HG03097 (cell line): ENCODE results near the gene ARHGAP4.

Experiments used
- ATAC-seq: cut with Tn5 transposase; IDR thresholded peaks from one replicate; pipeline ENCODE4 v1.9.1; 2021; ENCODE audit not compliant: unreplicated experiment, low FRiP score

Gene ARHGAP4

GRCh38 chrX:153947009-153947769, 21.1 kb upstream of the ARHGAP4 start:
- peak; percentile 70 for ATAC-seq

DNA sequence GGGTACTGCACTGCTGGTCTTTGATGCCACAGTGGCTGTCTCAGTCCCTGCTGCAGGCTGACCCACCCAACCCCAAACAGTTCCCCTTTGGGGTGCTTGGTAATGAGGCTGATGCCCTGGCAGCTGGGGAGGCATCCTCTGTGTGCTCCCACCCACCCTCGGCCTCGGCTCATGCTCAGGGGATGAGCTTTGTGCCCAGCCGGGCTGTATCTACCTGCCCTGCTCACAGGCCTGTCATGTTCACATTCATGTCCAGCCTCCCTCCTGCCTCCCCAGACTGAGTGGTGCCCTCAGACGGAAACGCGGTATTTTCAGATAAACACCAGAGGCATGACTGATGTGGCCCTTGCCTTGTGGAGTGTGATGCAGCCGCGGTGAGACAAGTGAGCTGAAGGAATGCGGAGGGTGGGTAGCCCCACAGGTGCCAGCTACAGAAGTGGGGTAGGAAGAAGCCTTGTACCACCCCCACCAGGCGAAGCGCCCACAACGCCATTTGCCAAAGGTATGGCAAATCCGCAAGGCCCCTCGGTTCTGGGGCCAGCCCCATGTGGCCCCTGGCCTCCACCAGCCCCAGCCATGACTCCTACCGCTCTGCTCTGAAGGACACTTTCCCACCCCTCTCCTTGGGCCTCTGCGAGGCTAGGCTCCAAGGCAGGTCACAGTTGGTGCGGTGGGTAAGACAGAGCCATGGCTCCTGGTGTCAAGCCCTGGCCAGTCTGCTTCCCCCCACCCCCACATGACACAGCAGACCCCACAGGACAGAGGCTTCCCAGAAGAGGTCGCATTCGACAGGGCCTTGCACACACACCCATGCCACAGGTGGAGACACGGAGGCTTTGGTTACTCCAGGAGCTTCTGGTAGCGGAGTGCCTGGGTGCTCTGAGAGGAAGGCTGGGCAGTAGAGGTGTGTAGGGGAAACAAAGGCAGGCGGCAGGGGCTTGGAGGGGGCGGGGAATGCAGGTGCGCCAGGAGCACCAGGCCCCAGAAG, 20.2 kb upstream of the ARHGAP4 start:
- no peak for ATAC-seq

- ATAC-seq, result no peak
Measured at GRCh38 chrX:153944800-153945150, 18.7 kb upstream of the ARHGAP4 start.

DNA sequence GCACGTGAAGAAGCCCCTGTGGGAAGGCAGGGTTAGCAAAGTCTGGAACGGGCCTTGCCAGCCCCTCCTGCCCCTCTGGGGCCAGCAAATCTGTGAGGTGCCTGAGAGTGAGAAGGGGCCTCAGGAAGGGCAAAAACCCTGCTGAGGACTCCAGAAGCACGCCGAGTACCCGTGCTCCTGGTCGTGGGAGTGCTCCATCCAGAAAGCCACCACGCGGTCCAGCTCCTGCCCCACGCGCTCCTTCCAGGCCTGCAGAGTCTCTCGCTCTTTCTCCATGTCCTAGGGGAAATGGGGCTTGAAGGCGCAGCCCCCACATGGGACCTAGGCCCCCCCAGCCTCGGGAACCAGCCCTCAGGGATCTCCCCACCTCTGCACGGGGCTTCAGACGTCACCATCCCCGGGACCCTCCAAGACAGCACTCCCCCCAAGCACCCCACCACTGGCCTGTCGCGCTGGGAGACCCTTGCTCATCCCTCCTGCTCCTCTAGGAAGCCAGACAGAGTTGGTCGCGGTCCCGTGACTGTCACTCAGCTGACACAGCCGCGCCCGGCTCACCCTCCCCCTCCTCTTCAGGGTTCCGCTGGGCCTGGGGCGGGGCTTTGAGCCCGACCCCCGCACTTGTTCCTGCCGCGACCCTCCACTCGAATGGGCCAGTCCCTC, 18.2 kb upstream of the ARHGAP4 start, which contains the start of gene RENBP:
RENBP (minus strand) TSS at position 504 of the 660 bp plus-strand sequence; CDS start at position 471, 33 bp downstream.
- no peak for ATAC-seq

- ATAC-seq, result no peak
Measured at GRCh38 chrX:153941336-153942252, 15.5 kb upstream of the ARHGAP4 start.

DNA sequence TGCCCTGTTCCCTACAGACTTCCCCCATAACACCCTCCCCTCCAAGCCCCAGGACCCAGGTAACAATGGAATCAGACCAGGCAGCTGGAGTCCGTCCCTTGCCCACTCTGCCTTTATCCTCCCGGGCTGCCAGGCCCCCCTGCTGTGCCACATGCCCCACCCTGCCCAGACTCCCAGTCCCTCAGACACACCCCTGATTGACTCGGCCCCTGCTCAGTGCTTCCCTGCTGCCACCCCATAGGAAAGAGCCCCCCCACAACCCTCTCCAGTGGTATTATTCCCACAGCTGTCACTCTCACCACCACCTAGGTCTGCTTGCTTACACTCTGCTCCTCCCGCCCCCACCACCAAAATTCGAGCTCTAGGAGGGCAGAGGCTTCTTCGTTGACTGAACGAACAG, 13.5 kb upstream of the ARHGAP4 start:
- no peak for ATAC-seq

- ATAC-seq, result no peak
Measured at GRCh38 chrX:153938226-153938786, 12.2 kb upstream of the ARHGAP4 start.

DNA sequence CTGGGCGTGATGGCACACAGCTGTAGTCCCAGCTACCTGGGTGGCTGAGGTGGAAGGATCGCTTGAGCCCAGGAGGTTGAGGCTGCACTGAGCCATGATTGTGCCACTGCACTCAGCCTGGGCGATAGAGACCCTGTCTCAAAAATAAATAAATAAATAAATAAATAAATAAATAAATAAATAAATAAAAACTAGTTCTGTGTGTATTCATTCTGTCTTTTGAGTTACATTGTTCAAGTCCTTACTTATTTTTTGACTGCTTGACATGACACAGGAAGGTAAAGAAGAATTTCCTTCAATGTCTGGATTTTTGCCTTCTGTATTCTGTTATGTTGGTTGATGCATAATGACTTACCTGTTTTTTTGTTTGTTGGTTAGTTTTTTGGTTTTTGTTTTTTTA, 11.0 kb upstream of the ARHGAP4 start:
- ATAC-seq, result no peak

DNA sequence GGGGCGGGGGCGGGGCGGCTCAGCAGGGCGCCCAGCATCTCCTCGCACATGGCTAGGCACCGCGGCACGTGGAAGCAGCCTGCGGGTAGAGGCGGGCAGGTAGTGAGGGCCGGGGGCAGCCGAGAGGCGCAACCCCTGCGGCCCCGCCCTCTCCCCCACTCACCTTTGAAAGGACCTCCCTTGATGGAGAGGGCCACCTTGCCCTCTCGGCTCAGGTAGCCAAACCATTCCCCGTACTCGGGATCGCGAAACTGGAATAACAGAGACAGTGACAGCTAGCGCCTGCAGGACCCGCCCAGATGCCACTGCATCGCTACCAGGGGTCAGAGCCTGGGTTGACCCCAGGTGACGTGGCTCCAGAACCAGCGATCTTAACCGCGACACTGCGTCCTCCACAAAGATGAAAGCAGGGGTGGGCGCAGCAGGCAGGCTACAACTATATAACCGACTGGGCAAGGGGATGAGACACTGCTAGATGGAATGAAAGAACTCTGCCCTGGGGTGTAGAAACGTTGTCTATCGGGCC, 9.3 kb upstream of the ARHGAP4 start:
- ATAC-seq, result peak; percentile 6

GRCh38 chrX:153934762-153935325, 8.8 kb upstream of the ARHGAP4 start, which contains the start of gene NAA10:
NAA10 (minus strand) TSS chrX:153935037; CDS start chrX:153934904, 133 bp downstream.
- peak; percentile 70 for ATAC-seq

GRCh38 chrX:153934148-153934761, 8.2 kb upstream of the ARHGAP4 start:
- peak; percentile 9 for ATAC-seq

DNA sequence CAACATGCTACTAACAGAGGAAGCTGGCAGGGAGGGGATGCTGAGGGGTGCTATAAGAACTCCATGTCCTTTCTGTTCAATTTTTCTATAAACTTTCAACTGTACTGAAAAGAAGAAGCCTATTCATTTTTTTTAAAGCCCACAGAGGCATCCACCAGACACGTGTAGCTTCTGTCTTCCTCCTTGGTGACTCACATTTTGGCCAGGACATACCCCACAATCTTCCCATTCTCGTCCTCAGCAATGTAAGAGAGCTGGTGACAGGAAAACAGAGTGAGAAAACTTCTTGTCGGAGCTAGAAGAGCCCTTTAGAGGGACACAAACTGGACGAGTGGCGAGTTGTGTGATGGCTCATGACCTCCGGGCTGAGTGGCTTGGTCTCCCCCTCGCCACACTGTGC, 7.7 kb upstream of the ARHGAP4 start:
- ATAC-seq, result no peak

GRCh38 chrX:153932220-153932915, 6.3 kb upstream of the ARHGAP4 start:
- ATAC-seq, result no peak

GRCh38 chrX:153931748-153932147, 5.7 kb upstream of the ARHGAP4 start:
- no peak for ATAC-seq

DNA sequence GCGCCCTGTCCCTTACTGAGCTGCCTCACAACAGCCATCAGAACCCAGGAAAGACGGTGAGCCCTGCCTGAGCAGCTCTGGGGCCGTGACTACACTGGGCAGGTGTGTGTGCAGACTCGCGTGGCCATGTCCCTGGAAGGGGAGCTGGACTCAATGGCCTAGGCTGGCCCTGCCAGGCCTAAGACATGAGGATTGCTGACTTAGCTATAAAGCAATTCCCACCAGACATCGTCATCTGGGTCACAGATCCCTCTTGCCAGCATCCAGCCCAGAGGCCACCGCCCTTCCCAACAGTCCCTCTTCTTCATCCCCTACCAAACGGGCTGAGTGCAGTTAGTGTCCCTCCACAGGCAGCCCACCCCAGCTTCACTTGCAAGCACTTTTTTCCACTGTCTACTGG, 5.1 kb upstream of the ARHGAP4 start:
- ATAC-seq, result no peak

- no peak for ATAC-seq
Measured at GRCh38 chrX:153930011-153930910, 4.2 kb upstream of the ARHGAP4 start.

DNA sequence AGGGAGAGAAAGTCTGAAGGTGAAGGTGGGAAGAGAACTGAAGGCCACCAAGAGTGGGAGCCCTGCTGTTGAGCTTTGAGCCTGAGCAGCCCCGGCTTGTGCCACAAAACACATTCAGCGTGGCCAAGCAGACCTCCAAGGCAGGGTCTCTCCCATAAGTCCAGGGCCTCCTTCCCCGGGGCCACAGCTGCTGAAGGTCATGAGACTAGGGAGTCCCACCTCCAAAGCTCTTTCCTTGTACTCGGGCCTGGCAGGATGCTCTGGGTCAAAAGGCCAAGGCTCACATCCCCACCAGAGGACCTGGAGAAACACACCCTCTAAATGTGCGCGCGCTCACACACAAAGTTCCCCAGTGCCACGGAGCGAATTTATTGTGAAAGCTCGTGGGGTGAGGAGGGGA, 3.5 kb upstream of the ARHGAP4 start:
- ATAC-seq, result no peak
